Keratinocyte (primary cell): ENCODE data around the gene ITGB3. TPM values are rescaled to one million over a fixed set of nuclear protein-coding genes. Genes with fewer than 3 reads are reported as not detected.

ENCODE experiments used
- DNase-seq: peaks from one replicate; pipeline ENCODE4 v3.0.0-alpha.2; 2011; ENCODE audit warnings: low read depth, missing footprints, low spot score
- FAIRE-seq: peaks from 2 replicates; lab custom pipeline; 2011; peaks lifted over from hg19 to GRCh38; lab: Jason Lieb, UNC
- H2AFZ ChIP-seq: 2 replicates; pipeline ENCODE4 v1.6.0; 2012; ENCODE audit warnings: low read length, control low read depth, inconsistent platforms; ENCODE audit not compliant: control insufficient read depth
- H3K27ac ChIP-seq: 2 replicates; pipeline ENCODE4 v1.5.1; 2011; ENCODE audit warnings: low read length; ENCODE audit not compliant: control insufficient read depth, insufficient read depth
- H3K27me3 ChIP-seq: 3 replicates; pipeline ENCODE4 v1.6.0; 2011; ENCODE audit warnings: low read length; ENCODE audit not compliant: control insufficient read depth, insufficient read depth; ENCODE audit errors: extremely low read depth
- H3K36me3 ChIP-seq, 2 experiments: 2 replicates in 1 of 2; 3 replicates in 1 of 2; pipeline ENCODE4 v1.5.1; 2011; ENCODE audit warnings: low read length in 2 of 2, mild to moderate bottlenecking in 1 of 2; ENCODE audit not compliant: control insufficient read depth in 2 of 2, insufficient read depth in 2 of 2; ENCODE audit errors: extremely low read depth in 1 of 2
- H3K4me1 ChIP-seq: 3 replicates; pipeline ENCODE4 v1.5.1; 2011; ENCODE audit warnings: low read length; ENCODE audit not compliant: control insufficient read depth, insufficient read depth; ENCODE audit errors: extremely low read depth
- H3K4me2 ChIP-seq: 3 replicates; pipeline ENCODE4 v1.6.0; 2011; ENCODE audit warnings: low read depth, low read length; ENCODE audit not compliant: control insufficient read depth, insufficient read depth; ENCODE audit errors: extremely low read depth
- H3K4me3 ChIP-seq, 3 experiments: fragments of 200-600 bp in 1 of 3; sonication (generic) in 1 of 3; 2 replicates in 2 of 3; 3 replicates in 1 of 3; pipeline ENCODE4 v1.5.1; 2011 to 2016; ENCODE audit warnings: low read length in 3 of 3, mild to moderate bottlenecking in 3 of 3, control low read depth in 2 of 3, inconsistent platforms in 1 of 3, low read depth in 1 of 3, mixed read lengths in 1 of 3, mixed run types in 1 of 3, moderate library complexity in 1 of 3; ENCODE audit not compliant: control insufficient read depth in 2 of 3, insufficient read depth in 2 of 3; ENCODE audit errors: extremely low read depth in 1 of 3
- H3K79me2 ChIP-seq: 2 replicates; pipeline ENCODE4 v1.6.0; 2012; ENCODE audit warnings: low read length; ENCODE audit not compliant: control insufficient read depth, insufficient read depth
- H3K9ac ChIP-seq: 3 replicates; pipeline ENCODE4 v1.6.0; 2011; ENCODE audit warnings: low read length; ENCODE audit not compliant: control insufficient read depth, insufficient read depth; ENCODE audit errors: extremely low read depth
- H3K9me1 ChIP-seq: 3 replicates; pipeline ENCODE4 v1.6.0; 2011; ENCODE audit warnings: low read length; ENCODE audit not compliant: control insufficient read depth, insufficient read depth; ENCODE audit errors: extremely low read depth
- H3K9me3 ChIP-seq: 2 replicates; pipeline ENCODE4 v1.5.1; 2012; ENCODE audit warnings: low read depth, low read length; ENCODE audit not compliant: control insufficient read depth
- H4K20me1 ChIP-seq: 3 replicates; pipeline ENCODE4 v1.6.0; 2011; ENCODE audit warnings: low read length; ENCODE audit not compliant: control insufficient read depth, insufficient read depth; ENCODE audit errors: extremely low read depth
- CTCF ChIP-seq, 3 experiments: IDR thresholded peaks in 1 of 3; conservative IDR thresholded peaks in 1 of 3; optimal IDR thresholded peaks in 1 of 3; 2 replicates in 2 of 3; 3 replicates in 1 of 3; pipeline versions ENCODE3 to v1.5.1; 2011; ENCODE audit warnings: low read length in 3 of 3, mild to moderate bottlenecking in 3 of 3, moderate library complexity in 2 of 3, control low read depth in 1 of 3, inconsistent platforms in 1 of 3; ENCODE audit not compliant: insufficient read depth in 2 of 3; ENCODE audit errors: extremely low read depth in 1 of 3
- EZH2 ChIP-seq: IDR thresholded peaks from one replicate; pipeline ENCODE4 v1.6.1; 2012; ENCODE audit warnings: inconsistent platforms, mild to moderate bottlenecking, low read length, moderate library complexity
- dilution Hi-C: fragments of 300-500 bp; cut with MboI; formaldehyde crosslinking; loops from one replicate; pipeline ENCODE4 v1.7.0; 2020; ENCODE audit warnings: low sequenced_read_pairs; ENCODE audit not compliant: extremely low pct_ligation_motif_present
- polyA plus RNA-seq, 5 experiments: library from polyadenylated mRNA; depleted of rRNA in 3 of 5; stranded (reverse) in 3 of 5; stranded (forward) in 1 of 5; unstranded in 1 of 5; fragments of >200 nt; gene quantifications; 1 replicate in 1 of 5; 2 replicates in 3 of 5; 3 replicates in 1 of 5; pipeline versions ENCODE4 v1.2.1 to v1.2.3, GENCODE V29; 2011 to 2012; ENCODE audit warnings: missing spikeins in 2 of 5, low read depth in 1 of 5, low replicate concordance in 1 of 5

ITGB3 gene
- polyA plus RNA-seq, 1 donor (not counting 4 experiments of a cell fraction or from before 2014, with no cell fraction given), result not detected

- H3K9me1 ChIP-seq, result no peaks in the 10 kb centered on the region
- H3K36me3 ChIP-seq, result no peaks in the 10 kb centered on the region
- H3K79me2 ChIP-seq, result no peaks in the 10 kb centered on the region
- no peak overlapping the region for H3K4me3 ChIP-seq
- H3K27ac ChIP-seq, result no peak overlapping the region
- peaks cover 16% of the 10 kb centered on the region for H3K4me1 ChIP-seq
- no peak overlapping the region for H3K4me2 ChIP-seq
- dilution Hi-C loops, result no loop called here
- no peak for FAIRE-seq
- no peak overlapping the region for H3K9ac ChIP-seq
- no peaks in the 10 kb centered on the region for H4K20me1 ChIP-seq
- H3K9me3 ChIP-seq, result peaks cover 3% of the 10 kb centered on the region
- no peak for TF ChIP-seq EZH2
- no peak for TF ChIP-seq CTCF (optimal IDR thresholded peaks at IDR 0.05 in 1 of 3, IDR thresholded peaks at IDR 0.05 in 1 of 3, conservative IDR thresholded peaks at IDR 0.05 in 1 of 3; ENCODE audit: extremely low read depth in 1 of 3, insufficient read depth in 2 of 3, low read length in 3 of 3)
- H3K27me3 ChIP-seq, result peaks cover 2% of the 10 kb centered on the region
- DNase-seq, result no peak
- no peak overlapping the region for H2AFZ ChIP-seq
Measured at GRCh38 chr17:47235923-47236322, 17.7 kb upstream of the ITGB3 start.

DNA sequence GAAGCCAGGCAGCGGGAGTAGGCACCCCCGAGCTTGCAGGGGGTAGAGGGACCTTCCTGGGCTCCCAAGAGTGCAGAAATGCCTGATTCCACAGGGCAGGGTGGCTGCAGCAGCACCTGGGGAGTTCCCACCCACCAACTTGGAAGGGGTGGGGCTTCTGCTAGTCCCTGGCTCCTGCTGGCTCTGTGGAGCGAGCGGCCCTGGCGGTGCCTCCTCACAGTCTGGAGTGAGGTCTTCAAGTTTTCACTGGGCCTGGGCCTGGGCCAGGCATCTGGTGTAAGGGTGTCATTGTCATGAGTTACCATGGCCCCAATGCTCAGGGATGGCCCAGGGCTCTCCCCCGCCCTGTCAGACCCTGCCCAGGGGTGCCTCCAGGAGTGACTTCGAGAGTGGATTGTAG is 15.8 kb upstream of the ITGB3 start:
- DNase-seq (no peak), FAIRE-seq (no peak)
- Histone ChIP-seq H2AFZ (no peak overlapping the region), H3K4me2 (no peak overlapping the region), H3K4me3 (no peak overlapping the region), H3K36me3 (no peaks in the 10 kb centered on the region), H3K79me2 (no peaks in the 10 kb centered on the region), H3K27me3 (peaks cover 3% of the 10 kb centered on the region), H3K9me1 (no peaks in the 10 kb centered on the region), H4K20me1 (no peaks in the 10 kb centered on the region), H3K9me3 (peaks cover 3% of the 10 kb centered on the region), H3K9ac (no peak overlapping the region), H3K27ac (no peak overlapping the region), H3K4me1 (peaks cover 16% of the 10 kb centered on the region)
- no peak for TF ChIP-seq EZH2
- TF ChIP-seq CTCF (optimal IDR thresholded peaks at IDR 0.05 in 1 of 3, IDR thresholded peaks at IDR 0.05 in 1 of 3, conservative IDR thresholded peaks at IDR 0.05 in 1 of 3; ENCODE audit: extremely low read depth in 1 of 3, insufficient read depth in 2 of 3, low read length in 3 of 3), result no peak
- dilution Hi-C loops, result no loop called here
